PFSK-1 (cell line): ENCODE results near the gene MTA3.

Experiments
- FOXP2 ChIP-seq: optimal IDR thresholded peaks from 2 replicates; pipeline ENCODE3; 2011; ENCODE audit warnings: borderline replicate concordance, control low read depth, inconsistent platforms; ENCODE audit not compliant: insufficient read depth; ENCODE audit errors: extremely low read length, extremely low read depth
- POLR2AphosphoS5 ChIP-seq: IDR thresholded peaks from 2 replicates; pipeline ENCODE4 v1.6.1; 2012; ENCODE audit warnings: low read depth, mild to moderate bottlenecking, control low read depth, low read length, moderate library complexity
- REST ChIP-seq, 2 experiments: IDR thresholded peaks; 2 replicates each; pipeline versions ENCODE4 v1.6.1 to v1.8.0; 2011 to 2012; ENCODE audit warnings: low read depth in 2 of 2, low read length in 2 of 2, control low read depth in 1 of 2, inconsistent platforms in 1 of 2, mild to moderate bottlenecking in 1 of 2, moderate library complexity in 1 of 2; ENCODE audit not compliant: insufficient read depth in 1 of 2
- SIN3A ChIP-seq: IDR thresholded peaks from 2 replicates; pipeline ENCODE4 v1.6.1; 2012; ENCODE audit warnings: mild to moderate bottlenecking, low read length, moderate library complexity, borderline replicate concordance; ENCODE audit not compliant: insufficient read depth
- TAF1 ChIP-seq: IDR thresholded peaks from 2 replicates; pipeline ENCODE4 v1.6.1; 2012; ENCODE audit warnings: low read length, control low read depth, borderline replicate concordance; ENCODE audit not compliant: insufficient read depth

MTA3 gene

GRCh38 chr2:42593282-42593681, 24.9 kb downstream of the MTA3 start:
- TF ChIP-seq POLR2AphosphoS5: no peak
- TF ChIP-seq FOXP2: no peak
- TF ChIP-seq SIN3A: no peak
- TF ChIP-seq REST (IDR thresholded peaks at IDR 0.05; ENCODE audit: insufficient read depth in 1 of 2, low read depth in 2 of 2, low read length in 2 of 2): no peak
- no peak for TF ChIP-seq TAF1

- TF ChIP-seq REST (IDR thresholded peaks at IDR 0.05; ENCODE audit: insufficient read depth in 1 of 2, low read depth in 2 of 2, low read length in 2 of 2) (no peak), POLR2AphosphoS5 (no peak)
Measured at GRCh38 chr2:42598656-42599055, 30.2 kb downstream of the MTA3 start.

- TF ChIP-seq TAF1 (no peak), REST (IDR thresholded peaks at IDR 0.05; ENCODE audit: insufficient read depth in 1 of 2, low read depth in 2 of 2, low read length in 2 of 2) (no peak), FOXP2 (no peak), POLR2AphosphoS5 (no peak), SIN3A (no peak)
Measured at GRCh38 chr2:42601076-42601475, 32.6 kb downstream of the MTA3 start.

- no peak for TF ChIP-seq FOXP2
- no peak for TF ChIP-seq REST (IDR thresholded peaks at IDR 0.05; ENCODE audit: insufficient read depth in 1 of 2, low read depth in 2 of 2, low read length in 2 of 2)
- TF ChIP-seq TAF1: no peak
- no peak for TF ChIP-seq SIN3A
- no peak for TF ChIP-seq POLR2AphosphoS5
Measured at GRCh38 chr2:42602218-42602875, 33.9 kb downstream of the MTA3 start.

- no peak for TF ChIP-seq FOXP2
- no peak for TF ChIP-seq POLR2AphosphoS5
- TF ChIP-seq TAF1: no peak
- no peak for TF ChIP-seq SIN3A
- TF ChIP-seq REST (IDR thresholded peaks at IDR 0.05; ENCODE audit: insufficient read depth in 1 of 2, low read depth in 2 of 2, low read length in 2 of 2): no peak
Measured at GRCh38 chr2:42602876-42603219, 34.4 kb downstream of the MTA3 start.
